BJ (cell line): ENCODE data around the gene DHRS7B. TPM values are rescaled to one million over a fixed set of nuclear protein-coding genes. Genes with fewer than 3 reads are reported as not detected.

Source experiments
- CTCF ChIA-PET: fragments of 350-600 bp; formaldehyde crosslinking; extraction: SDS; loops from one replicate; lab custom pipeline; 2021; ENCODE audit warnings: antibody characterized with exemption, inconsistent platforms; lab: Yijun Ruan, JAX
- POLR2A ChIA-PET: fragments of 300-600 bp; sonication (Branson Sonifier 250); formaldehyde crosslinking; extraction: SDS; loops from one replicate; lab custom pipeline; 2021; ENCODE audit warnings: antibody characterized with exemption; lab: Charles Lee
- DNase-seq: peaks from one replicate; pipeline ENCODE4 v3.0.0-alpha.2; 2011; ENCODE audit warnings: low read depth
- H3K27me3 ChIP-seq: 2 replicates; pipeline ENCODE4 v1.6.0; 2011; ENCODE audit warnings: low read length; ENCODE audit not compliant: control insufficient read depth, insufficient read depth
- H3K36me3 ChIP-seq: 2 replicates; pipeline ENCODE4 v1.5.1; 2011; ENCODE audit warnings: low read length; ENCODE audit not compliant: control insufficient read depth, insufficient read depth
- H3K4me3 ChIP-seq: 2 replicates; pipeline ENCODE4 v1.5.1; 2011; ENCODE audit warnings: low read depth, mild to moderate bottlenecking, control low read depth, low read length
- polyA plus RNA-seq: library from polyadenylated mRNA; depleted of rRNA; stranded (reverse); fragments of >200 nt; gene quantifications from 2 replicates; pipeline ENCODE4 v1.2.3, GENCODE V29; 2011
- TF ChIP-seq, protein P1 (sequence below): IDR thresholded peaks from 2 replicates; pipeline ENCODE4 v1.5.1; 2011; ENCODE audit warnings: low read depth, mild to moderate bottlenecking, control low read depth, inconsistent platforms, low read length, moderate library complexity; ENCODE audit not compliant: insufficient read depth

The DHRS7B gene
- polyA plus RNA-seq, 1 experiment, result 47.0 TPM

DNA sequence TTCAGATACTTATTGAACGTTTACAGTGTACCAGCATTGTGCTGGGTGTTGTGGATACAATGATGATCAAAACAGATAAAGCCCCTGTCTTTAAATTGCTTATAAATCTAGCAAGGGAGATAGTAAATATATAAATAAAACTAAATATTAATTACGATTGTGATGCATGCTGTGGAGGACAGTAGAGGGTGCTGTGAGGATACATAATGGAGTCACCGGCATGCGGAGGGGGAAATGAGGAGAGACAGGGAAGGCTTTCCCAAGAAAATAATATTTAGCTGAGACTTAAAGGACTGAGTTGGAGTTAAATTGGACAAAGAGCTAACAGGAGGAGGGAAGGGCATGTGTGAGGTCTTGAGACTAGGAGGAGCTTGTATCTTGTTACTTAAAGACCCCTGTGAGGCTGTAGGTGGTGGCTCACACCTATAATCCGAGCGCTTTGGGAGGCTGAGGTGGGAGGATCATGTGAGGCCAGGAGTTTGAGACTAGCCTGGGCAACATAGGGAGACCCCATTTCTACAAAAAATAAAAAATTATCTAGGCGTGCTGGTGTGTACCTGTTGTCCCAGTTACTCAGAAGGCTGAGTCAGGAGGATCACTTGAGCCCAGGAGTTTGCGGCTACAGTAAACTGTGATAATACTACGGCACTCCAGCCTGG lies 2.4 kb downstream of the DHRS7B start:
- ChIA-PET POLR2A (no interaction called here), CTCF (interaction anchor here (0.6 to 3.1 kb wide), 26 partner anchors 9 to 383 kb away, joined by 3 to 25 read pairs (median 5); no protein-coding TSS in a partner anchor)
- no peaks in the 10 kb centered on the region for H3K36me3 ChIP-seq
- H3K27me3 ChIP-seq, result no peaks in the 10 kb centered on the region
- no peak for DNase-seq
- no peak overlapping the region for H3K4me3 ChIP-seq
- TF ChIP-seq, protein P1, sequence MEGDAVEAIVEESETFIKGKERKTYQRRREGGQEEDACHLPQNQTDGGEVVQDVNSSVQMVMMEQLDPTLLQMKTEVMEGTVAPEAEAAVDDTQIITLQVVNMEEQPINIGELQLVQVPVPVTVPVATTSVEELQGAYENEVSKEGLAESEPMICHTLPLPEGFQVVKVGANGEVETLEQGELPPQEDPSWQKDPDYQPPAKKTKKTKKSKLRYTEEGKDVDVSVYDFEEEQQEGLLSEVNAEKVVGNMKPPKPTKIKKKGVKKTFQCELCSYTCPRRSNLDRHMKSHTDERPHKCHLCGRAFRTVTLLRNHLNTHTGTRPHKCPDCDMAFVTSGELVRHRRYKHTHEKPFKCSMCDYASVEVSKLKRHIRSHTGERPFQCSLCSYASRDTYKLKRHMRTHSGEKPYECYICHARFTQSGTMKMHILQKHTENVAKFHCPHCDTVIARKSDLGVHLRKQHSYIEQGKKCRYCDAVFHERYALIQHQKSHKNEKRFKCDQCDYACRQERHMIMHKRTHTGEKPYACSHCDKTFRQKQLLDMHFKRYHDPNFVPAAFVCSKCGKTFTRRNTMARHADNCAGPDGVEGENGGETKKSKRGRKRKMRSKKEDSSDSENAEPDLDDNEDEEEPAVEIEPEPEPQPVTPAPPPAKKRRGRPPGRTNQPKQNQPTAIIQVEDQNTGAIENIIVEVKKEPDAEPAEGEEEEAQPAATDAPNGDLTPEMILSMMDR, result peak; percentile 71

DNA sequence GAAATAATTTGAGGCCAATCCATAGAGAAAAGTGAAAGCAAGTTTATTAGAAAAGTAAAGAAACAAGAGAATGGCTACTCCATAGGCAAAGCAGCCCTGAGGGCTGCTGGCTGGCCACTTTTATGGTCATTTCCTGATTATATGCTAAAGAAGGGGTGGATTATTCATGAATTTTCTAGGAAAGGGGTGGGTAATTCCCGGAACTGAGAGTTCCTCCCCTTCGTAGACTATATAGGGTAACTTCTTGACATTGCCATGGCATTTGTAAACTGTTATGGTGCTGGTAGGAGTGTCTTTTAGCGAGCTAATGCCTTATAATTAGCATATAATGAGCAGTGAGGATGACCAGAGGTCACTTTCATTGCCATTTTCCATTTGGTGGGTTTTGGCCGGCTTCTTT lies 4.4 kb downstream of the DHRS7B start:
- TF ChIP-seq, protein P1, result no peak
- no peaks in the 10 kb centered on the region for H3K36me3 ChIP-seq
- ChIA-PET CTCF (interaction anchor here (0.6 to 1.6 kb wide), 6 partner anchors 12 to 148 kb away, joined by 3 to 6 read pairs (median 3); no protein-coding TSS in a partner anchor), POLR2A (no interaction called here)
- no peaks in the 10 kb centered on the region for H3K27me3 ChIP-seq
- DNase-seq, result no peak
- no peak overlapping the region for H3K4me3 ChIP-seq

DNA sequence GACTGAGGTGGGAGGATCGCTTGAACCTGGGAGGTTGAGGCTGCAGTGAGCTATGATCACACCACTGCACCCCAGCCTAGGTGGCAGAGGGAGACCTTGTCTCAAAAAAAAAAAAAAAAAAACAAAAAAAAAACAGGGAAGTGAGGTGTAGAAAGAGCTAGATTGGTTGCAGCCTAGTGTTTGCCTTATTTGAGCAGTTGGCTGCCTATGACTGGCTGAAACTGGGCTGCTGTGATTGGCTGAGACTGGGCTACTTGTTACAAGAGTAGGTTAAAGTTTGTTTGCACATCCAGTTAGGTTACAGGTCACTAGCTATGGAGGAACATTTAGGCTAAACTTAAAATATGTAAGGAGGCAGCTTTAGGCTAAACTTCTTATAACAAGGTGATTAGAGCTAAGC lies 5.7 kb downstream of the DHRS7B start:
- POLR2A ChIA-PET, result no interaction called here
- no peak for DNase-seq
- no peak overlapping the region for H3K4me3 ChIP-seq
- H3K36me3 ChIP-seq, result no peaks in the 10 kb centered on the region
- TF ChIP-seq, protein P1, result no peak
- H3K27me3 ChIP-seq, result no peaks in the 10 kb centered on the region
- CTCF ChIA-PET, result interaction anchor here (1.0 to 1.6 kb wide), 2 partner anchors 11 to 147 kb away, joined by 3 to 5 read pairs; no protein-coding TSS in a partner anchor

DNA sequence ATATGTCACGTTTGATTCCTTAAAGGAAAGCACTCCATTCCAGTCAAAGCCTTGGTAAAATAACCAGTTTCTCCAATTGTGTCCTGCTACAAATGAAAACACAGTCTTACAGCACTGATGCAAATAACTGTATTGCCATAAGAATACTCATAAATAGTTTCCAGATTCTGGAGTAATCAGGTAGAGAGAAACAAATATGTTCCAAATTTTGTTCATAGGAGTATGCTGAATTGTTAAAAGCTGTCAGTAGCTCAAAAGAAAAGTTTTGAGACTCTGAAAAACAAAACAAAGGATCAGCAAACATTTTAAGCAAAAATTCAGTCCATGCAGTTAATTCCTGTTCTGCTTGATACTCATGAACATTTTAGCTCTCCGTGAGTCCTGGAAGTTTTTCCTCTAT lies 7.8 kb downstream of the DHRS7B start:
- TF ChIP-seq, protein P1, result no peak
- ChIA-PET POLR2A (no interaction called here), CTCF (interaction anchor here (0.6 kb wide), 1 partner anchor 36 kb away, joined by 3 read pairs; no protein-coding TSS in a partner anchor)
- Histone ChIP-seq H3K4me3 (no peak overlapping the region), H3K36me3 (no peaks in the 10 kb centered on the region), H3K27me3 (no peaks in the 10 kb centered on the region)
- DNase-seq, result no peak

DNA sequence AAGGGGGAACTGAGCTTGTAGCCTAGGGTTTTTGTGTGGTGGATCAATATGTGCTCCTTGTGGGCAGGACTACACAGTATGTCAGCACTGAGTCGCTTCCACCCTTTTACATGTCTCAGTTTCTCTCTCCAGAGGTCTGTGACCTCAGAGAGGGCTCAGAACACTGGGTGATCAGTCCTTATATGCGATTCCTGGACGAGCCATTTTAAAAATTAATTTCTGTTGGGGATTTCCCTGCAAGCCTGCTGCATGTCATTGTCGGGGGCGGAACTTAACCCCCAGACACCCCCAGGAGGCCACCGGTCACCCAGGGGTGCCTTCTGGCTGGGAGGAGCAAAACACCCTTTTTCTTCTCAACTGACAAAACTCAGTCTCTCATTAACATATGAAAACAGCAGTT lies 14.1 kb downstream of the DHRS7B start:
- Histone ChIP-seq H3K36me3 (no peaks in the 10 kb centered on the region), H3K27me3 (no peaks in the 10 kb centered on the region), H3K4me3 (no peak overlapping the region)
- POLR2A ChIA-PET, result no interaction called here
- DNase-seq, result no peak
- TF ChIP-seq, protein P1, result no peak
- CTCF ChIA-PET, result no interaction called here
